HepG2 (cell line): ENCODE measurements around the gene PDIA6.

Source experiments
- CTCF ChIP-seq: sonication (generic); formaldehyde crosslinking; IDR thresholded peaks from 2 replicates; pipeline ENCODE4 v1.5.0; 2020; ENCODE audit warnings: mild to moderate bottlenecking, missing genetic modification reagents, moderate library complexity
- HMGA1 ChIP-seq: sonication (generic); formaldehyde crosslinking; conservative IDR thresholded peaks from 2 replicates; pipeline ENCODE4 v1.4.0; 2020; ENCODE audit warnings: missing genetic modification reagents
- MYC ChIP-seq: sonication (generic); formaldehyde crosslinking; IDR thresholded peaks from 2 replicates; pipeline ENCODE4 v1.9.0; 2021; ENCODE audit warnings: missing genetic modification reagents, borderline replicate concordance
- ZNF639 ChIP-seq: conservative IDR thresholded peaks from 2 replicates; pipeline ENCODE4 v1.6.1; 2018; ENCODE audit warnings: missing genetic modification reagents

GRCh38 chr2:10842506-10842905 is 29.9 kb upstream of the PDIA6 start:
- no peak for TF ChIP-seq ZNF639 (CRISPR knock-in tag)
- no peak for TF ChIP-seq CTCF (CRISPR knock-in tag)
- TF ChIP-seq HMGA1 (CRISPR knock-in tag) = no peak
- TF ChIP-seq MYC (CRISPR knock-in tag) = no peak
